GM21360 (cell line): ENCODE measurements around the gene GMDS.

Experiments used
- ATAC-seq: cut with Tn5 transposase; IDR thresholded peaks from one replicate; pipeline ENCODE4 v1.9.1; 2021; ENCODE audit warnings: mild to moderate bottlenecking, moderate library complexity; ENCODE audit not compliant: unreplicated experiment

The GMDS gene

DNA sequence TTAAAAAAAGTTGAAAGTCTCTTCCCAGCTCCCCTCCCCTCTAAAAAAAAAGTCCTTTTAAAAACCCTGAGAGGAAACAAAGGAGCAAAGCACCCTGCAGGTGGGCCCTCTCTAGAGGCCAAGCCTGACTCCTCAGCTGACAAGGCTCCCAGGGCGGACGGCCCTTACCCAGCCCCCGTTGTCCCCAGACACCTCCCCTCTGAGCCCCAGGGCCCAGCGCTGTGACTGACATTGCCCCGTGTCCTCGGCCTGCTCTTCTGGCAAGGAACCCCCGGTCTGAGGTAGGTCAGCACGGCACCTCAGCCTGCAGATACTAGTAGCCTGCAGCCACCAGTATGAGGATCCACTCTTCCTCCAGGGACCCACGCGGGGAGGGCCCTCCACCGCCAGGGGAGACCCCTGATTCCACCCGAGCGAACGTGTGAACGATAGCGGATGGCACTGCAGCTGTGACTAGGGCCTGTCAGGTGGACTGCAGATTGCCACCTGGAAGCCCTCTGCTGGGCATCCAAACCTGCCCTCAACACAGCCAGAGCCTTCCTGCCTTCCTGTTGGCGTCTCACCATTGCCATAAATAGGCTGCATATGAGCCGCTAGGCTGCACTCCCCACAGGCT, 601.5 kb downstream of the GMDS start:
- no peak for ATAC-seq

DNA sequence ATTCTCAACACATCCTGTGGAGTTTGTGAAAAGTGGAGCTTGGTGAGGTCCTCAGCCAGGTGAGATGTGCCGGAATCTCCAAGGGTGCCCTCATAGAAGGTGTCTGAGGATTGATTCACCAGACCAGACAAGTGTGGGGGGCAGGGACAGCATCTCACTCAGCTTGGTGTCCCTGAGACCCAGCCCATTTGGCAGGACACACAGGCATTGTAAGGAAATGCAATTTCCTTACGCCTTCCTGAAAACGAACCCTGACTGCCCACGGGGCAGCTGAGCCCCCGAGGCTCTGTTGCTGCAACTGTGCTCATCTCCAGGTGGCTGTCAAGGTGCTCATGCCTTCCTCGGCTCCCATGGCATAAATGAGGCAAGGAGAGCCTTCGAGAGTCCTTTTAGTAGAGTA, 602.3 kb downstream of the GMDS start:
- no peak for ATAC-seq

GRCh38 chr6:1641343-1641885, 604.0 kb downstream of the GMDS start:
- no peak for ATAC-seq

- no peak for ATAC-seq
Observed at GRCh38 chr6:1640476-1640875, 604.9 kb downstream of the GMDS start.

GRCh38 chr6:1639430-1639829, 606.0 kb downstream of the GMDS start:
- ATAC-seq: no peak

DNA sequence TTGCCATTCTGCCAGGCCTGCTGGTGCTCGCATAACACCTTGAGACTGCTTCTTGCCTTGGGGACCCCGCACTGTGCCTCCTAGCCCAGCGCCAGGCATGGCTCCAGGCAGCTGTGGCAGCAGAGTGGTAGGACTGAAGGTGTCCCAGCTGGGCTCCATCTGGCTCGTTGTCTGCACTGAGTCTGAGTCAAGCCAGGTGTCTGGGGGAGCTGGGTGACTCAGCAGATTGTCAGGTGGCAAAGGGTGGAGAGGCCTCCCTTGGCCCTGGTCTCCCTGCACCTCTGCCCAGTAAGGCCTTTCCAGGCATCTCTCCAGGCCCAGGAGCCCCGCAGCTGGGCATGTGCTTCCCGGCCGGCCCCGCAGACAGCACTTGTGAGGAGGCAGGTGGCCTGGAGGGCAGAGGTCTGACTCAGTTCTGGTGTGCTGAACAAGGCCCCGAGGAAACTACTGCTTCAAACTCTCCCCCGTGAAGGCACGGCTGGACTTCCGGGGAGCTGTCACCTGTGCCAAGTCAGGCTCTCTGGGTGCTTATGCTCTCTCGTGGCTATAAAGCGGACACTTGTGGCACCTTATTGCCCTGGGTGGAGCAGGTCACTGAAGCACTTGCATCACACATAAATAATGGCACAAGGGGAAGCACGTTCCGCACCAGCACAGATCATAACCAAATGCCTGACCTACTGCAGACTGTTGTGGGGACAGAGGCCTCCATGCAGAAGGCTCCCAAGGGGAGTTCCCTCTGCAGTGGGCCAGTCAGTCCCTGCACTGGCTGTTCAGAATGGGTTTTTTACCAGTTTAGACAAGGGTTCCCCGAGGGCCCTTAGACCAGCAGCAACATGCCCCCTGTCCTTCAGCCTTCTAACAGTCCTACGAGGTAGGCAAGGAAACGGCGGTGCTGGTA, 608.2 kb downstream of the GMDS start:
- no peak for ATAC-seq

DNA sequence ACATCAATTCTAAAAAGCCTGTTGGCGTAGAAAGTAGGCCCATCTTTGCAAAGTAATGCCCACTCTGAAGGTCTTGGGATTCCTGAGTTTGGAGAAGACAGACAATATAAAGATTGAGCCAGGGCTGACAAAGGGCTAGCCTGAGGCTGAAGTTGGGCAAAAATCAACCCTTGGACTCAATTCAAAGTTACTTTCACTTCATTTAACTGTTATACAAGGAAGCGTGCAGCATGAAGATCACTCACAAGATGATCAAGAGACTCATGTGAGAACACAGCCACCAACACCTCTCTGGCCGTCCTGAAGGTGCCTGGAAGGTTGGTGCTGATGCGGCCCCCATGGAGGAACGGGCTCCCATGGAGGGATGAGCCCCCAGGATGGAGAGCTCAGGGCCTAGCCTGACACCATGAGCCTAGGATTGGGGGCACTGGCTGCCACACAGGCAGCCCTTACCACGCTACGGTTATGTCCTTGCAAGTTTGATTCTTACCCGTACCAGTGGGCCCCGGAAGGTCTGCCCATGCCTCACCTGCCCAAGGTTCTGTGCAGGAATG, 609.1 kb downstream of the GMDS start:
- no peak for ATAC-seq

DNA sequence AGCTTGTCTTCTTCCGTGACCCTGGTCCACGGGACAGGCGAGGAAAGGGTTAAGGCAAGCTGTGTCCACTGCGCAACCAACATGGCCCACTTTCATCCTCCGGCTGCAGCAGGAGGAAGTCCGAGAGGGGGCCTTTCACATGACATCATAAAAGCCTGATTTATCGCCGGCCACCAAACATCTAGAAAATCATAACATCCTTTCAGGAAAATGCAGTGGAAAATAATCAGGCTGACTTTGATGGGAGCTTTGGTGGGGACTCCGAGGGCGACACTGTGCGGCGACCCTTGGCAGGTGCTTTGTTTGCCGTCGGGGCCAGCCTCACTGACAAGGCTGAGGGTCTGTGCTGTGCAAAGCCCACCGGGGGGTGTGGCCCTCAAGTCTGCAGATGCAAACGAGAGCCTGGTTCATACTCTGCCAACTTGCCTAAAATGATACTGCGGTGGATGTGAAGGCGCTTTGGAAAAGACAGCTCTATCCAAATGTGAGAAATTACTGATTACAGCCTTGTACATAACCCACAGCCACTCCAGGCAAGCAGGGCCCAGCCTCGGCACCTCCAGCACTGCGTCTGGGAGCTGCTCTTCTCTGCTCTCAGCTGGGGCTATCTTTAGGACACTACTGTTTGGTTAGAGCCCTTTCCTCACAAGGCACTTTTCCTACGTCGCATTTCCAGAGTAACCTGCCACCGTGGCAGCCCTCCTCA, 609.9 kb downstream of the GMDS start:
- no peak for ATAC-seq

- ATAC-seq: no peak
Observed at GRCh38 chr6:1634081-1634480, 611.3 kb downstream of the GMDS start.

DNA sequence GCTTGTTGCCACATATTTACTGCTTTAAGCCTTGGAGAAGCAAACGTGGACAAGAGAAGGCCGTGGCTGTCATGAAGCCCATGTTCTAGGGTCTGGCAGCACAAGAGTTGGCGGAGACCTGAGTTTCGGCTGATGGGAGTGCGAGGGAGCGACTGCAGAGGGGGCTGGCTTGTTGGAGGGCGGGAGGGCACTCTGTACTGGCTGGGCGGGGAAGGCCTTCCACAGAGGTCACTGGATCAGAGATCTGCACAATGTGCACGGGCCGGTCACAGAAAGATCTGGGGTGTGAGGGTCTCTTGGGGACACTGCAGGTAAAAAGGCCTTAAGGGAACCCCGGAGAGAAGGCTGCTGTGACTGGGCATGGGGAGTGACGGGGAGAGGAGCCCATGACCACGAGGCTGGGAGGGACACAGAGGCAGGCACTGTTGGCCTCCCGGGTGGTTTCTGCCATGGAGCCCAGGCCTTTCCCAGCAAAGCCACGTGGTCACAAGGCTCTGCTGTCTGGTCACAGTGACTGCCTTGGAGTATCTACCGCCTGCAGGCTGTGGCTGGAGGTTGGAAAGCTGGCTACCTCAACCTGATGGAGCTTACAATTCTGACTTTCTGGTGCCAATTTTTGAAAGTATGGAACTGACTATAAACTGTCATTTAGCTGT, 611.9 kb downstream of the GMDS start:
- ATAC-seq: no peak

DNA sequence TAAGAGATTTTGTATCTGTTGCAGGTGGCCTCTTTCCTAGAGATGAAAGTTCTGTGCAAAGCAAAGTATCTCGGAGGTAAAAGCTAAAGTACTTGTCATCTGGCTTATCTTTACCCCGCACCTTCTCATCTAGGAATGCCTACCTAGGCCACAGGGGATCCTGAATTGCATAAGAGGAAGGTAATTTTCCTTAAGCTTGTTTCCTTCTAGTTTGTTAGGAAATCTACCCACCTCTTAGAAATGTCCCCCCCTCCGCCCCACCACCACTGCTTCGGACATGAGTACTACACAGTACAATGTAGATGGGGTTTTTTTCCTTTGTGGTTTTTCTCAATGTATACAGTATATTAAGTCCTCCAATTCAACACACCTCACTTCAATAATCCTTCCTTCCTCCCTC, 614.2 kb downstream of the GMDS start:
- ATAC-seq: no peak

DNA sequence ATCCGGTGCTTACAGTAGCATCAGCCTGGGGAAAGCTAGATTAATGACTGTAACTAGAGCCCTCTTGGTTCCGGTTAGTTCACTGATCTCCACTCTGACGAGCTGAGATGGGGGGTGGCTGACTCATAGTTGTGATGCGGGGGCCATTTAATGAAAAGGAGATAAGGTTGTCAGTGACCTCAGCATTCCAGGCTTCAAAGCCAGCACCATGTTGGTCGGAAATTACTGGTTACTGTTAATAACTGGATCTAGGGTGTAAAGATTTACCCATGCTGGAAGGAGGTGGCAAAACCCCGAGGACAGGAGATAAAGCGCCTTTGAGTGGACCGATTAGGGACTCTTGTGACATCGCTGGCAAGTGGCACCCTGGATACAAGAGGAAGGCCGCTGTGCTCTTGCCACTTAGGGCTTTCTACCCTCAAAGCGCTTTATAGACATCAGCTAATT, 614.6 kb downstream of the GMDS start:
- no peak for ATAC-seq

GRCh38 chr6:1630212-1630770, 615.1 kb downstream of the GMDS start:
- ATAC-seq: no peak

DNA sequence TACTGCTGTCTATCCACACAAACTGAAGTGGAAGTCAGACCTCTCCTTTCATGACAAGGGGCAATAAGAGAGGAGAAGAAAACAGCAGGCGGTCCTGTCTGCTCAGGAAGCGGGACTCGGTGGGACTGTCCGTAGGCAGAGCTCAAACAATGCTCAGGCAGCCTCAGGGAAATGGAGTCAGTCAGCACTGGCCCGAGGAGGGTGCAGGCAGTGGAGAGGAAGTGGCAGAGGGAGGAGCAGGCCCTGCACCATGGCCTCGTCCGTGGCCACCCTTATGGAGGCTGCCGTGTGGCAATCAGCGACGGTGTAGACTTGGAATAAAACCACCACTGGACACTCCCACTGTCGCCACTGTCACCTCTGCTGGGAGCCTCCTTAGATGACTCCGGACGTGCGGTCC, 616.1 kb downstream of the GMDS start:
- no peak for ATAC-seq

DNA sequence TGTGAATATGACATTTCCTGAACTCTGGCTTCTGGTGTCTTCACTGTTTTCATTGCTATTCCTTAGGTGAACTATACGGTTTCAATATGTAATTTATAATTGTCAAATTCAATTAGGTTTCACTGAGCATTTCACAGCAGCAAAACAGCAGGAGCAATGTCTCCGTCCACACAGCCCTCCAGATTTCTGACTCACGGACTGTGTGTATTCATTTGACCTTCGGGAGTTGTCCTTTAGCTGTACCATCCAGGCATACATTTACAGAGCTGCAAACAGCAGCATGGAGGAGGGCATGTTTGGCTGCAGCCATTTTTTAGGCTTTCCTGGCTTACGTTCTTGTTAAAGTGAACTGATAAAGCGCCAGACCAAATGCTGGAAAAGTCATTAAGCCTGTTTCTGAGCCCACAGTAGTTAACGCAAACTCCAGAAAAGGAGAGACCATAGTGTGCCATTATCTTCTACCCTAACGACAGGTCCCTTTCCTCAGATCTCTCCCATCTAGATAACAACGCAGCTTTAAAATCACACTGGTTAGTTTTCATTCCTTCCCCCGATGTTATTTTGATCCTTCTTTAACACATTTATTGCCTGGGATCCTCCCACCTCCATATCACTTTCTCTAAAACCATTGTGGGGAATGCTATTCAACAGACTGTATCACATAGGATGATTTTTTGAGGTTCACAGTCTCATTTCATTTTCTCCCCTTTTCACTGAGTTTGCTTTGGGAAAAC, 617.4 kb downstream of the GMDS start:
- ATAC-seq: no peak

- no peak for ATAC-seq
Observed at GRCh38 chr6:1626481-1626880, 618.9 kb downstream of the GMDS start.

DNA sequence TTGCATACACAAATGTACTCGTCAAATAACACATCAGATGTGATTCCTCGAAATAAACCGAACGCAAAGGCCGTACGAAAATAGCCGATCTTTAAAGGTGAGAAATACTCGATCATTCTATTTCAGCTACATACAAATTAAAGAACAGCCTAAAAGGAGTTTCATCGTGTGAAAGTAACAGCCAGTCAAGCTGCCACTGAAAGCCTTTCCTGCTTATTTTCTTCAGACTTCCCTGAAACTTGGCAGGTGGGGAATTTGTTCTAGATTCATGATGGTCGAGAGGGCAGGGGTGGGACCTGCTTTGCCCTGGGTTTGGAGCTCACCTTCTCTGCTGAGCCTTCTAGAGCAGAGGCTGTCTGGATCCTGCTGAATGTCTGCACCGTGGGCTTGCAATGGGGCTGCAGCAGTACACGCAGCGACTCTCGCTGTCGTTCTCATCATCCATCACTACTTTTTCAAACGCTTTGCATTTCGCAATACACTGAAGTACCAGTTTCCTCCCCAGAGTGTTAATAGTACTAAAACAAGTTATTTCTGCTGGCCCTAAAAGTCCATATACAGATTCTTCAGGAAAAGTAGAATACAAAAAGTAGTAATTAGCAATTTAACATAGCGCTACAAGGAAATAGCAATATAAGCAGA, 619.5 kb downstream of the GMDS start:
- no peak for ATAC-seq

DNA sequence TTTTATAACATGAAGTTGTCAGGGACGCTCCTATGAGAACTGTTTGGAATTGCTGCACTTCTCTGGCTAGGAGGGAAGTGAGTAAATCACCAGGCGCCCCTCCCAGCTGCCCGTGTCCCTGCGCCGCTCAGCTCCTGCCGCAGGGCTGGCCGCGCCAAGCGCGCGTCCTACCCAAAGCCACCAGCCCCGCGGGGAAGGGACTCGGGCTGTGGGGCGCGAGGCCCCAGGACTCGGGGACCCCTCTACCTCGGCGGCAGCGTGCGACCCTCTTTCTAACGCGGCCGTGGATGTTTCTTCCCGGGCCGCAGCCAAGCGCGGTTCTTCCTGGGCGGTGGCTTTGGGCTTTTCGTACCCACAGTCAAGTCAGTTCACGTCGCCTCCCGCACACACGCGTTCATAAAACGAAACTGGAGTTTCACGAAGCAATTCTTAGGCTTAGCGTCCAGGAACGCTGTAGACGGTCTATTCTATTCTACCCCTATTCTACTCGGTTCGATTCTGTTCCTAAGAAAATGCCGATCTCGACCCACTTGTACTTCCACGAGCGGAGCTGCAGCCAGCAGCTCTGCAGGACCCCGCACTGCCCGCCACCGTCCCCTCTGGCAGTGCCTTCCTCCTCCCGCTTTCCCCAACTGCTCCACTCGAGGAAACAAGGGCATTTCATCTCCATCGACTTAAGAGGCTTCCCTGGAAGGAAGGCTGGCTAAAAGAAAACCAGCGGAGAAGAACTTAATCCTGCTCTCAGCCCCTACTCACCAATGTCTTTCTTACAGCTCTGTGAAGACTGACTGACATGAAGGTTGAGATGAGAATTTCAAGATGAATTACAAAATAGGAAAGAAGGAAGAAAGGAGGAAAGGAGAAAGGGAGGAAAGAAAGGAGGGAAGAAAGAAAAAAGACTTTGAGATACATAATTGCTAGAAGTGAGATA, 620.3 kb downstream of the GMDS start:
- ATAC-seq: no peak
